Testis (tissue), 2 donors: ENCODE measurements around the gene CACNA1S.

ENCODE experiments used
- POLR2A ChIP-seq: fragments of 450-650 bp; IDR thresholded peaks from one replicate; pipeline ENCODE4 v1.6.1; 2017; ENCODE audit warnings: antibody characterized with exemption, mild to moderate bottlenecking, moderate library complexity
- TF ChIP-seq, protein P1 (sequence below), 3 experiments: fragments of 450-650 bp in 2 of 3; fragments of 200-600 bp in 1 of 3; sonication (generic) in 1 of 3; IDR thresholded peaks; one replicate each; pipeline ENCODE4 v1.5.1; 2016 to 2019; ENCODE audit warnings: antibody characterized with exemption in 3 of 3, mild to moderate bottlenecking in 2 of 3, moderate library complexity in 1 of 3

DNA sequence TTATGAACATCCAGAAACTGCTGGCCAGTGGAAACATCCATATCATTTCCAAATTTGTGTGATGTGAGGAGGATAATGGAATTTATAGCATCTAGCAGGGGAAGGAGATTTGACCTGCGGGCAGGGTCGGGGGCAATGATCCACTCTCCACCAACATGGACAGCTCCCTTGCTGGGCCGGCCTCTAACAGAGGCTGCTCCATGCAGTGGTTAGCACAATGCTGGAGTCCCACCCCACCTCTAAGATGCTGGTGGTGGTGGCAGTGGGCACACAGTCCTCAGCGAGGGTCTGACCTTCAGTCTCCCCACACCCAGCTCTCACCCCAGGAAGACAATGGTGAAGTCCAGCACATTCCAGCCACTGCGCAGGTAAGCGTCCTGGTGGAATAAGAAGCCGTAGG lies 18.7 kb downstream of the CACNA1S start:
- TF ChIP-seq, protein P1, sequence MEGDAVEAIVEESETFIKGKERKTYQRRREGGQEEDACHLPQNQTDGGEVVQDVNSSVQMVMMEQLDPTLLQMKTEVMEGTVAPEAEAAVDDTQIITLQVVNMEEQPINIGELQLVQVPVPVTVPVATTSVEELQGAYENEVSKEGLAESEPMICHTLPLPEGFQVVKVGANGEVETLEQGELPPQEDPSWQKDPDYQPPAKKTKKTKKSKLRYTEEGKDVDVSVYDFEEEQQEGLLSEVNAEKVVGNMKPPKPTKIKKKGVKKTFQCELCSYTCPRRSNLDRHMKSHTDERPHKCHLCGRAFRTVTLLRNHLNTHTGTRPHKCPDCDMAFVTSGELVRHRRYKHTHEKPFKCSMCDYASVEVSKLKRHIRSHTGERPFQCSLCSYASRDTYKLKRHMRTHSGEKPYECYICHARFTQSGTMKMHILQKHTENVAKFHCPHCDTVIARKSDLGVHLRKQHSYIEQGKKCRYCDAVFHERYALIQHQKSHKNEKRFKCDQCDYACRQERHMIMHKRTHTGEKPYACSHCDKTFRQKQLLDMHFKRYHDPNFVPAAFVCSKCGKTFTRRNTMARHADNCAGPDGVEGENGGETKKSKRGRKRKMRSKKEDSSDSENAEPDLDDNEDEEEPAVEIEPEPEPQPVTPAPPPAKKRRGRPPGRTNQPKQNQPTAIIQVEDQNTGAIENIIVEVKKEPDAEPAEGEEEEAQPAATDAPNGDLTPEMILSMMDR (IDR thresholded peaks at IDR 0.05) = no peak
- no peak for TF ChIP-seq POLR2A
